HG02885 (cell line): Measurements from ENCODE around the gene DENND1A.
A peak's percentile ranks its signal among the peaks of the same experiment; 100 is the strongest.

Source experiments
- ATAC-seq: cut with Tn5 transposase; IDR thresholded peaks from one replicate; pipeline ENCODE4 v1.9.1; 2021; ENCODE audit warnings: mild to moderate bottlenecking; ENCODE audit not compliant: unreplicated experiment, poor library complexity

The DENND1A gene

DNA sequence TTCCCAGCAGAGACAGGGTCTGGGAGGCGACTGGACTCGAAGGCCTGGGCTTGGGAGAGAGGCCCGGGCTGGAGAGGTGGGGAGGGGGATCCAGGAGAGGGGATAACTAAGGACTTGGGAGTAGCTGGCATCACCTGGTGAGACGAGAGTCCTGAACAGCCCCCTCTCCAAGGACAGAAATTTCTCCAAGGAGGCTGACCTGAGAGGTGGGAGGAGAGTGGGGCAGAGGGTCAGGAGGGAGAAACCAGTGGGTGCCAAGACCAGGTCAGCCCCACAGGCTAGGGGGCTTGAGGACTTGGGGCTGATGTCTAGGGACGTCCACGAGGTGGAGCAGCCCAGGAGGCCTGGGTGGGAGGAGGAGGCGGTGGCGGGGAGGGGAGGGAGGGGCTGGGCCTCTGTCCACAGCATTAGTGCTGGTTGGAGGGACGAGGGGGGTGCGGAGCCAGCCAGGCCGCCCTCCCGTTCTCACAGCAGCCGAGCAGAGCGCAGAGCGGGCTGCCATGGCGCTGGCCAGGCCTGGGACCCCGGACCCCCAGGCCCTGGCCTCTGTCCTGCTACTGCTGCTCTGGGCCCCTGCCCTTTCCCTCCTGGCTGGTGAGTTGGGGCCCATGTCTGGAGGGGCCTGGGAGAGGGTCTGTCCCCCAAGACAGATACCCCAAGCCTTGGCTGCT lies 574.0 kb downstream of the DENND1A start, which contains the start of gene CRB2:
Gene CRB2 (plus strand): TSS at position 437 of the 671 bp plus-strand sequence. CDS start 64 bp downstream, at position 501.
- ATAC-seq = no peak

DNA sequence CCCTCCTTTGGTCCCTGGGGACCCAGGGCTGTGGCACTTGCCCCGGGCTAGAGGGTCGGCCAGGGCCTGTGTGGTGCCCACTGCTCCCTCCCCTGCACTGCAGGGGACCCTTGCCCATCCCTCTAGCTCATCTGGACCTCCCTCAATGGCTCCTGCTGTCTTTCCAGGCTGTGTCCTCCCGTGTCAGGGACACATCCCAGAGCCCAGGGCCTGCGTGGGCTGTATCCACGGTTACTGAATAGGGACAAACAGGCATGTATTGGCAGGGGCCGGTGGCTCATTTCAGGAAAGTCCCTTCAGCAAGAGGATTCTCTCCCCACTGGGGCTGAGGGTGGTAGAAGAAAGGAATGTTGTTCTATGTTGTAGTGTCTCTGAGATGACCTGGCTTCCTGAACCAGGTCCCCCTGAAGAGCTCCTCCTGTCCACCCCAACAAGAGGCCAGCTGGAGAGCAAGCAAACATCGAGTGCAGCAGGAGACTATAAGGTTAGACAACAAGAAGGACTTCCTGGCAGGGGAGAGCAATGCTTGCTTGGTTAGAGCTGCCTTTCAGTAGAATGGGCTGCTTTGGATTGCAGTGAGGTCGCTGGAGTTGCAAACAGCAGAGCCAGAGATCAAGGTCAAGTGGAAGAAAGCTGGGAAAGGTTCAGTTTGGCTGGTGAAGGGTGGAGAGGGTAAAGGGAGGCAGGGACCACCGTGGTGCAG lies 575.0 kb downstream of the DENND1A start:
- no peak for ATAC-seq

- peak; percentile 82 for ATAC-seq
Observed at GRCh38 chr9:123353984-123354591, 575.8 kb downstream of the DENND1A start.

DNA sequence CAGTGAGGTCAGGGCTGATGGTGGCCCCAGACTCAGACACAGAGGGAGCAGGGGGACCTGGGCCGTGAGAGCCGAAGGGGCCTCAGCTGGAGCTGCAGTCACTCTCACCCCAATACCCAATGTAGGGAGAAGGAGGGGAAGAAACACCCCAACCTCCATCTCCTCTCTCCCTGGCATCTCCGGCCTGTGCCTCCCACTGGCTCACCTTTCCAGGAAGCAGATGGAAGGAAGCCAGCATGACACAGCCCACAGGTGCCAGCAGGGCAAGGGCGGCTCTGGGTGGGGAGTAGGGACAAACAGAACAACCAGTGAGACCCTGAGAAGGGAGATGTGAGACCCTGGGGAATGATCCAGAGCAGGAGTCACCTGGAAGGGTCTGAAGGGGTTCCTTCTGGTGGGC lies 576.9 kb downstream of the DENND1A start:
- ATAC-seq = no peak

DNA sequence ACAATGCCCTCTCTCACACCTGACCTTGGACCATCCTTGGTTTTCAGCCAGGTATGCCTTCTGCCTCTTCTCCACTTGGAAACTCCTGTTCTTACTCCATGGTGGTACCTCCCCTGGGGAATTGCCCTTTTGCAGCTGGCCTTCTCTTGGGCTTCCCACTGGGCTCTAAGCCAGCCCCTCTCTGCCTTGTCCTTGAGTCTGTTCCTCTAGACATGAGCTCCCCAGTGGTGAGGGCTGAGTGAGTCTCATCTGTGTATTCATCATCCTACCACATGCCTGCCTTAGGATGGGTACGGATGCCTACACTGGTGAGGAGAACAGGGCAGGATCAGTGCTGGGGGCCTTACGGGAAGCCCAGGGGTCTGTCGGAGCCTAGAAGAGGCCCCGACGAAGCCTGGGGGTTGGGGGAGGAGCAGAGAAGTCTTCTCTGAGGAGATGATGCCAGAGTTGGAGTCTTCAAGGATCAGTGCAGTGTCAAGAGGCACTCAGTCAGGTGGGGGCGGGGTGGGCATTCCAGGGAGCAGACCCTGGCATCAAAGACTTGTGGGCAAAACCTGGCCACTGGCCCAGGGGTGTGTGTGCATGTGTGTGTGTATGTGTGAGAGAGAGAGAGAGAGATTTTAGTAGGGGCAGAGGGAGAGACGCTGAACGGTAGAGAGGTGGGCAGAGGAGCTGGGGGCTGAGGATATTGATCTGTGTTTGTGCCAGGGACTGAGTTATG lies 579.2 kb downstream of the DENND1A start:
- ATAC-seq = no peak

- ATAC-seq = peak; percentile 65
Observed at GRCh38 chr9:123349691-123350480, 580.0 kb downstream of the DENND1A start.

DNA sequence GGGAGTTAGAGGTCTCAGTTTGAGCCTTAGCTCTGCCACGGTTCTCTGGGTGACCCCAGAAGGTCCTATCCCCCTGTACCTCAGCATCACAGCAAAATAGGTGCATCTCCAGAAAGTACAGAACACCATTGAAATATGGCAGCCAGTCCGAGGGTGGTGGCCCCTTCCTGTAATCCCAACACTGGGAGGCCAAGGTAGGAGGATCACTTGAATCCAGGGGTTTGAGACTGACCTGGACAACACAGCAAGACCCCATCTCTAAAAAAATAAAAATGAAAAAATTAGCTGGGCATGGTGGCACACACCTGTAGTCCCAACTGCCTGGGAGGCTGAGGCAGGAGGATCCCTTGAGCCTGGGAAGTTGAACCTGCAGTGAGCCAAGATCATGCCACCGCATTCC lies 580.9 kb downstream of the DENND1A start:
- no peak for ATAC-seq

- ATAC-seq = no peak
Observed at GRCh38 chr9:123348317-123348992, 581.5 kb downstream of the DENND1A start.

- ATAC-seq = no peak
Observed at GRCh38 chr9:123347289-123348060, 582.5 kb downstream of the DENND1A start.

DNA sequence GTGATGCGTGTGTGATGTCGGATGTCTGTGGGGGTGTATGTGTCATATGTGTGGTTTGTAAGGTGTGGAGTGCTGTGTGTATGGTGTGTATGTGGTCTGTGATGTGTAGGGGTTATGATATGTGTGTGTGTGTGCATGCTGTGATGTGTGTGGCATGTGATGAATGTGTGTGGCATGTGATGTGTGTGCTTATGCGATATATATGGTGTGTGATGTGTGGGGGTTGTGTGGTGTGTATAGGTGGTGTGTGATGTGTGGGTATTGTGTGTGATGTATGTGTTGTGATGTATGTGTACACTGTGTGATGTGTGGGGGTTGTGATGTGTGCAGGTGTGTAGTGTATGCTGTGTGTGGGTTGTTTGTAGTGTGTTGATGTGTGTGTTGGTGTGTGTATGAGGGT lies 583.1 kb downstream of the DENND1A start:
- no peak for ATAC-seq

DNA sequence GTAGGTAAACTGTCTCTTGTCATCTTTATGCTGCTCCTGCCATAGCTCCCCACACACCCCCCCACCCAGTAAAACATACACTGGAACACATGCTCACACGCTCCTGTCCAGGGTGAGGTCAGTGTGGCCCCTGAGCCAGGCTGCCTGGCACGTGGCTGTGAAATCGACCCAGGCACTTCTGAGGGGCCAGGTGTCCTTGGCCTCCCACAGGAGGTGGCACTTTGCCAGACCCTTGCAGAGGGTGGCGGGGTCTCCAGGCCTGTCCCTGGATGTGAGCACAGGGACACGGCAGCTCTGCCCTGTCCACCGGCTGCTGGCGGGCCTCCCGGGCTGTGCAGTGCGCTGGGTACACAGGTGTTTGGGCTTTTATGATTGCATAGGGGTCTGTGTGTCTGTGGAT lies 583.9 kb downstream of the DENND1A start:
- ATAC-seq = no peak

- no peak for ATAC-seq
Observed at GRCh38 chr9:123345567-123345955, 584.4 kb downstream of the DENND1A start.

GRCh38 chr9:123344192-123344949 lies 585.6 kb downstream of the DENND1A start:
- ATAC-seq = no peak

DNA sequence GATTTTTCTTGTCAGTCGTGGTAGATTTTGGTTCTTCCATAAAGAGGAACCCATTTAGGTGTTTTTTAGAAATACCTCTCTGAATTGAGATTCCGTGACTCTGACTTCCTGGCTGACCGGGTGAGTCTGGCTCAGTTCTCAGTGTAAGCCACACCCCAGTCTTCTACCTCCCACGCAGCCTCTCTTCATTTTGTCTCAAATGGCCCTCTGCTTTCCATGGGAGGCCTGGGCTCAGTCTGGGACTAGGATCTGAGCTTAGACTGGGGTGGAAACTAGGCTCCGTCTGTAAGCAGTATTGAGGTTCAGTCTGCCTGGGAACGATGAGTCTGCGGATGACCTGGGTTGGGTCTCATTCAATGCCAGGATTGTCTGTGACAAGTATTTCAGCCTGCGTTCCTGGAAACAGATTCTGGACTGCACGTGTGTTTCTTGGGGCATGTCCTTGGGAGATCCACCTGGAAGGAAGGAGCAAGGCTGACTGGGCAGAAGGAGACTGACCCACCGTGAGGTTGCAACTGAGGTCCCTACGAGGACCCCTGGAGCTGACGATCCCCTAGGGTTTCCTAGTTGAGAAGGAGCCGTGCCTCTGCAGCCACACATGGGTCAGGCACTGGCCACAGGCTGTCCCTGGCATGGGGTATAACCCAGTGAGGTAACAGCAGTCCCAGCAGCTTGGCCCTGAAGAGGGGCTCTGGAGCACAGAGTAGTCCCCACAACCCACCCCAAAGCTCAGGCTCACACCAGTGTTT lies 586.3 kb downstream of the DENND1A start:
- ATAC-seq = peak; percentile 42

DNA sequence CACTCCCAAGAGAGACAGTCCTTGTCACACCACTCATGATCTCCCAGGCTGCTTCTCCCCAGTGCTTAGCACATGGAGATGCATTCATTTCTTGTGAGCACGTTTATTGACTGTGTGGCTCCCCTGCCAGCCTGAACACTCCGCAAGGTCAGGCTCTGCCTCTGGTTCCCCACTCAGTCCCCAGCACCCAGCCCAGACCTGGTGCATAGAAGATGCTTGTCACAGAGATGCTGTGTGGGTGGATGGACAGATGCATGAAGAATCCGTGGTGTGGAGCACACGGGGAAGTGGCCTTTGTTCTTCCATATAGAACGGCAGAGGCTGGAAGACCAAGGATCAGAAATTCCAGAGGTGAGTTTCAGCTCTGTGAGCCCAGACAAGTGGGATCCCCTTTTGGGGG lies 587.7 kb downstream of the DENND1A start:
- ATAC-seq = no peak

DNA sequence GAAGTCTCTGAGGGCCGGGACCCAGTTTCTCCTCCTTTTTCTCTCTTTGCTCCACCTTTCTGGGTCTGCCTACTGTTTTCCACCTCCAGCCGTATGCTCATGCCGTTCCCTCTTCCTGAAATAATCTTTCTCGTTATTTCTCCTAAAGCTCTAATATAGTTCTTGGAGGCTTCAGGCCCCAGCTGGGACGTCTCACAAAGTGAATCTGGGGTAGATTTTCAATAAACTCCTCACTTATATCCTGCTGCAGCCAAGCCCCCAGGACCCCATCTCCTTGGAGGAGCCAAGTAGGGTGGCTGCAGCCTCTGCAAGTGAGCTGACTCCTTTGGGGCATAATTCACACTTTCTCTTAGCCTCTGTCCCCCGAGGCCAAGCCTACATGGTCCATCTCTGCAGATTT lies 588.1 kb downstream of the DENND1A start:
- no peak for ATAC-seq
